GM12865 (cell line): Measurements from ENCODE around the gene USH2A.

ENCODE experiments used
- DNase-seq: peaks from one replicate; pipeline ENCODE4 v3.0.0; 2010; ENCODE audit warnings: low read depth
- H3K4me3 ChIP-seq: 2 replicates; pipeline ENCODE4 v1.5.1; 2011; ENCODE audit warnings: mild to moderate bottlenecking, low read depth, low read length, control low read depth
- TF ChIP-seq, protein P1 (sequence below): IDR thresholded peaks from 2 replicates; pipeline ENCODE4 v1.5.1; 2011; ENCODE audit warnings: low read length, control low read depth, low read depth, inconsistent platforms; ENCODE audit not compliant: insufficient read depth; ENCODE audit errors: missing control alignments

USH2A gene

DNA sequence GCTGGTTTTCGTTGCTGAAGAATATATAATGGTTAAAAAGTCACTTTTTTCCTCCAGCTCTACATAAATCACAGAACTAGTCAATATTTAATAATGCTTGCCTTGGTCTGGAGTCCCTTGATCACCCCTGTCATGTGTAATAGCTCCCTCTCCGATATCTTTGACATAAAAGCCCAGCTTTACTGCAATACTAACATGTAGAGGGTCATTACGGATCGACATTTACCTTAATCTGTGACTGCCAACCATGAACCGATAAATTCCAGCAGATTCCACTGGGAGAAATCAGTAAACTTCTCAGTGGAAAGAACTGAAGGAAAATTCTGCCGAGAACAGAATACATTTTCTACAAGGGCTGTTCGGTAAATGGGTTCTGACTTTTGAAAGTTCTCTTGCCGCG lies 459.6 kb downstream of the USH2A start:
- TF ChIP-seq, protein P1, sequence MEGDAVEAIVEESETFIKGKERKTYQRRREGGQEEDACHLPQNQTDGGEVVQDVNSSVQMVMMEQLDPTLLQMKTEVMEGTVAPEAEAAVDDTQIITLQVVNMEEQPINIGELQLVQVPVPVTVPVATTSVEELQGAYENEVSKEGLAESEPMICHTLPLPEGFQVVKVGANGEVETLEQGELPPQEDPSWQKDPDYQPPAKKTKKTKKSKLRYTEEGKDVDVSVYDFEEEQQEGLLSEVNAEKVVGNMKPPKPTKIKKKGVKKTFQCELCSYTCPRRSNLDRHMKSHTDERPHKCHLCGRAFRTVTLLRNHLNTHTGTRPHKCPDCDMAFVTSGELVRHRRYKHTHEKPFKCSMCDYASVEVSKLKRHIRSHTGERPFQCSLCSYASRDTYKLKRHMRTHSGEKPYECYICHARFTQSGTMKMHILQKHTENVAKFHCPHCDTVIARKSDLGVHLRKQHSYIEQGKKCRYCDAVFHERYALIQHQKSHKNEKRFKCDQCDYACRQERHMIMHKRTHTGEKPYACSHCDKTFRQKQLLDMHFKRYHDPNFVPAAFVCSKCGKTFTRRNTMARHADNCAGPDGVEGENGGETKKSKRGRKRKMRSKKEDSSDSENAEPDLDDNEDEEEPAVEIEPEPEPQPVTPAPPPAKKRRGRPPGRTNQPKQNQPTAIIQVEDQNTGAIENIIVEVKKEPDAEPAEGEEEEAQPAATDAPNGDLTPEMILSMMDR: no peak
- DNase-seq: no peak
- no peak overlapping the region for H3K4me3 ChIP-seq

- no peak overlapping the region for H3K4me3 ChIP-seq
- no peak for DNase-seq
- TF ChIP-seq, protein P1: no peak
Measured at GRCh38 chr1:215963040-215963439, 460.2 kb downstream of the USH2A start.

DNA sequence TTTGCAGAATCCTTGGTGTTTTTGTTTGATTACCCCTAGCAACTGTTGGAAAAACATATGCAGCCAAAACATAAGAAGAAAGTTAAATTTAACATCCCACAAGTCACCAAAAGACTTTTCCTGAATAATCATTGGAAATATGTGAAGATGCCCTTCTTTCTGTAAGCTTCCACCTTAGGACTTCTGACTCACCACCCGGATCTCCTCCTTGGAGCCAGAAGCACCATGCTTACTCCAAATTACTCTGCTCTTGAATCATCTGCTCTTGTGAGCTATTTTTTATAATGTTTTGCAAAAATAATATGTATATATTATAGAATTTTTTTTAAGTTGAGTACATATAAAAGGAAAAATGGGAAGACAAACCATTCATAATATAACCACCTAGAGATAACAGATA lies 464.4 kb downstream of the USH2A start:
- DNase-seq: no peak
- H3K4me3 ChIP-seq: no peak overlapping the region
- TF ChIP-seq, protein P1: no peak

DNA sequence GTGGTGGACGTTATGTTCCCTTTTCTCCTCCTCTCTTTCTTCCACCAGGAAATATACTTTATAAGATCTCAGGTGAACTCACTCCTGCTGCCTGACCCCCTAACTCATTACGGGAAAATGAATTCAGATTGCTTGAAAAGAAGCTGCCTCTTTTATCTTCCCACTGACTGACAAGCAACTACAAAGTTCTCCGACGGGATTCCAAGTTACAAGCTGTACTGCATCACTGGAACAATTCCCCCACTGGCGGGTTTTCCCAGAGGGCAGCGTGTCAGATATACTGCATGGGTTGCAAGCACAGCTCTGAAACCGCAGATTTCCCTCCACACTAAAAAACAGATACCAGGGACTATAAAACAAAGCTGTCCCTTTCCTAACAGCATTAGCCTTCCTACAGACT lies 465.6 kb downstream of the USH2A start:
- no peak overlapping the region for H3K4me3 ChIP-seq
- TF ChIP-seq, protein P1: no peak
- no peak for DNase-seq

GRCh38 chr1:215932558-215932957 lies 490.7 kb downstream of the USH2A start:
- no peak overlapping the region for H3K4me3 ChIP-seq
- DNase-seq: no peak
- TF ChIP-seq, protein P1: no peak

- H3K4me3 ChIP-seq: no peak overlapping the region
- TF ChIP-seq, protein P1: no peak
- no peak for DNase-seq
Measured at GRCh38 chr1:215926670-215927069, 496.6 kb downstream of the USH2A start.

DNA sequence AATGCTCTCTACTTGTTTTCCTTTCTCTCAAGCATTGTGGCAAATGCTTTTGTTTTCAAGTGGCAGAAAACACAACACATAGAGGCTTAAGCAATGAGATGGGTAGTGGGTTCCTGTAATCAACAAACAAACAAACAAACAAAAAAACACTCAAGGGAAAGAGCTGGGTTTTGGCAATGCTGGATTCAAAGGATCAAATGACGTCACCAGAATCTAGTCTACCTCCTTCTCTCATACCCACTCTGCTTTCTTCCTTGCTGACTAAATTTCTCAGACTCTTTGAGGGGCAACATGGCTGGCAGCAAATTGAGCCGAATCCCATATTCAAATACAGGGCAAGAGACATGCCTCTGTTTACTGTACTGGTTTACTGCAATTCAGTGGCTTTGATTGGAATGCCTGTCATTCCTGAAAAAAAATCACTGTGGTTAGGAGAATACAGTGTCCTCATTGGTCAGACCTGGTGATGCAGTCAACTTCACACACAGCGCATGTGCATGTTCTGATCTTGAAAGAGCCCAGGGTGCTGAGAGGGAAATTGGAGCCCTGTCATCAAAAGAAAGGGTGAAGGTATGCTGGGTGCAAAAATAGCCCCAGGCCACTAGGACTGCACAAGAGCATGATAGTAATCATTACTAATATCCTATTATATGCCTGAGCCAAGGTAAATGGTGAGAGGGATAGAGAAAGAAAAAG lies 500.0 kb downstream of the USH2A start:
- TF ChIP-seq, protein P1: no peak
- no peak for DNase-seq
- no peak overlapping the region for H3K4me3 ChIP-seq
